ENCODE results near the gene ANKRD11. TPM values are rescaled to one million over a fixed set of nuclear protein-coding genes. Genes with fewer than 3 reads are reported as not detected.

The ANKRD11 gene
- total RNA-seq, 1 experiment from 2014 or later, result 266 TPM

- H4K20me1 ChIP-seq (ENCODE audit: insufficient read depth), result no peaks in the 10 kb centered on the region
- H2AFZ ChIP-seq (ENCODE audit: low read depth, low read length, poor library complexity, severe bottlenecking), result no peak overlapping the region
- ATAC-seq (no peak), DNase-seq (ENCODE audit: low read depth, low spot score) (no peak)
- BruUV-seq (replicated peaks), result no TSS peak
- H3K36me3 ChIP-seq (ENCODE audit: control insufficient read depth in 1 of 2, insufficient read depth in 2 of 2, low read length in 2 of 2), result peaks cover 22 to 46% of the 10 kb centered on the region in 2 experiments
- H3K4me2 ChIP-seq (ENCODE audit: low read length), result no peak overlapping the region; the same call in 1 of the 2 replicates
- H3K9ac ChIP-seq (ENCODE audit: low read length), result no peak overlapping the region
- ChIA-PET POLR2A (no interaction called here), RAD21 (ENCODE audit: low non-redundant PET in 1 of 2, low total read pairs in 2 of 2, uncharacterized antibody in 2 of 2, unreplicated experiment in 2 of 2) (no interaction called here), CTCF (no interaction called here)
- H3K79me2 ChIP-seq (ENCODE audit: insufficient read depth, low read length), result peaks cover 32% of the 10 kb centered on the region; the same call in 1 of the 2 replicates
- no peaks in the 10 kb centered on the region for H3K9me3 ChIP-seq (ENCODE audit: control insufficient read depth in 1 of 2, insufficient read depth in 1 of 2, low read depth in 1 of 2, low read length in 2 of 2)
- H3K27me3 ChIP-seq (ENCODE audit: insufficient read depth, low read length), result no peaks in the 10 kb centered on the region
- H3K4me3 ChIP-seq (replicated peaks in 1 of 2; ENCODE audit: low read depth in 1 of 2, low read length in 2 of 2), result no peak overlapping the region
- intact Hi-C loops (cut with micrococcal nuclease), result no loop called here
- H3K9me2 ChIP-seq (ENCODE audit: insufficient read depth), result no peaks in the 10 kb centered on the region
- no peak overlapping the region for H3K27ac ChIP-seq (ENCODE audit: low read depth, low read length)
- H3K4me1 ChIP-seq (ENCODE audit: control insufficient read depth in 1 of 2, insufficient read depth in 2 of 2, low read length in 2 of 2), result peaks cover 0 to 18% of the 10 kb centered on the region in 2 experiments; a peak in 3 of 4 replicates
- TF ChIP-seq JUND (IDR thresholded peaks at IDR 0.05), result 0 out of 2 replicates have a peak, but pooled peaks have one; percentile 15
- TF ChIP-seq CEBPB (IDR thresholded peaks at IDR 0.05; ENCODE audit: low read depth), result no peak
- 0 out of 2 replicates have a peak, but pooled peaks have one; percentile 14 for TF ChIP-seq POLR2AphosphoS5 (IDR thresholded peaks at IDR 0.05; ENCODE audit: low read depth, low read length)
- no peak for TF ChIP-seq YY1 (IDR thresholded peaks at IDR 0.05; ENCODE audit: extremely low read depth, insufficient replicate concordance, low read depth, low read length)
These were observed 221.2 kb downstream of the ANKRD11 start for GRCh38 chr16:89268987-89269735.

- CTCF ChIA-PET, result no interaction called here
- Histone ChIP-seq H3K4me2 (ENCODE audit: low read length) (no peak overlapping the region), H3K27ac (ENCODE audit: low read depth, low read length) (no peak overlapping the region; the same call in 1 of the 2 replicates), H3K9me3 (ENCODE audit: control insufficient read depth in 1 of 2, insufficient read depth in 1 of 2, low read depth in 1 of 2, low read length in 2 of 2) (no peaks in the 10 kb centered on the region), H3K27me3 (ENCODE audit: insufficient read depth, low read length) (no peaks in the 10 kb centered on the region), H3K36me3 (ENCODE audit: control insufficient read depth in 1 of 2, insufficient read depth in 2 of 2, low read length in 2 of 2) (peaks cover 19 to 40% of the 10 kb centered on the region in 2 experiments), H3K9me2 (ENCODE audit: insufficient read depth) (no peaks in the 10 kb centered on the region), H3K79me2 (ENCODE audit: insufficient read depth, low read length) (peaks cover 27% of the 10 kb centered on the region; the same call in 1 of the 2 replicates), H3K4me3 (replicated peaks in 1 of 2; ENCODE audit: low read depth in 1 of 2, low read length in 2 of 2) (no peak overlapping the region), H2AFZ (ENCODE audit: low read depth, low read length, poor library complexity, severe bottlenecking) (no peak overlapping the region), H3K9ac (ENCODE audit: low read length) (no peak overlapping the region), H4K20me1 (ENCODE audit: insufficient read depth) (no peaks in the 10 kb centered on the region), H3K4me1 (ENCODE audit: control insufficient read depth in 1 of 2, insufficient read depth in 2 of 2, low read length in 2 of 2) (peaks cover 0 to 18% of the 10 kb centered on the region in 2 experiments; a peak in 3 of 4 replicates)
- RAD21 ChIA-PET (ENCODE audit: low non-redundant PET in 1 of 2, low total read pairs in 2 of 2, uncharacterized antibody in 2 of 2, unreplicated experiment in 2 of 2), result no interaction called here
- ATAC-seq (no peak; the same call in 1 of the 2 replicates), DNase-seq (ENCODE audit: low read depth, low spot score) (no peak)
- BruUV-seq (replicated peaks), result no TSS peak
- intact Hi-C loops (cut with micrococcal nuclease), result no loop called here
- POLR2A ChIA-PET, result no interaction called here
- TF ChIP-seq SRF (IDR thresholded peaks at IDR 0.05; ENCODE audit: low read depth) (no peak), ATF3 (IDR thresholded peaks at IDR 0.05) (no peak), CEBPB (IDR thresholded peaks at IDR 0.05; ENCODE audit: low read depth) (no peak), FOSL1 (IDR thresholded peaks at IDR 0.05; ENCODE audit: low read depth) (no peak), RAD21 (IDR thresholded peaks at IDR 0.05; ENCODE audit: low read depth) (no peak), ZNF274 (IDR thresholded peaks at IDR 0.05; ENCODE audit: low read depth, low read length) (no peak), EZH2phosphoT487 (IDR thresholded peaks at IDR 0.05; ENCODE audit: borderline replicate concordance) (no peak), ELF1 (IDR thresholded peaks at IDR 0.05; ENCODE audit: borderline replicate concordance, low read depth) (no peak), POLR2A (IDR thresholded peaks at IDR 0.05; ENCODE audit: borderline replicate concordance, extremely low read depth, insufficient read depth, insufficient read length) (no peak), POLR2AphosphoS5 (IDR thresholded peaks at IDR 0.05; ENCODE audit: low read depth, low read length) (no peak), EZH2 (IDR thresholded peaks at IDR 0.05) (no peak), EGR1 (IDR thresholded peaks at IDR 0.05; ENCODE audit: low read depth) (no peak), CTCF (IDR thresholded peaks at IDR 0.05 in 2 of 3, conservative IDR thresholded peaks at IDR 0.05 in 1 of 3; ENCODE audit: borderline replicate concordance in 1 of 3, insufficient read depth in 1 of 3, low read depth in 2 of 3, low read length in 2 of 3) (no peak), SP1 (IDR thresholded peaks at IDR 0.05; ENCODE audit: low read depth) (no peak), TCF7L2 (IDR thresholded peaks at IDR 0.05; ENCODE audit: borderline replicate concordance, extremely low read depth, insufficient read depth, insufficient read length) (no peak)
These were observed 221.8 kb downstream of the ANKRD11 start for GRCh38 chr16:89268585-89268984.

Measured in HCT116 (cell line).